ENCODE results near the gene GAP43.

The GAP43 gene, protein sequence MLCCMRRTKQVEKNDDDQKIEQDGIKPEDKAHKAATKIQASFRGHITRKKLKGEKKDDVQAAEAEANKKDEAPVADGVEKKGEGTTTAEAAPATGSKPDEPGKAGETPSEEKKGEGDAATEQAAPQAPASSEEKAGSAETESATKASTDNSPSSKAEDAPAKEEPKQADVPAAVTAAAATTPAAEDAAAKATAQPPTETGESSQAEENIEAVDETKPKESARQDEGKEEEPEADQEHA

DNA sequence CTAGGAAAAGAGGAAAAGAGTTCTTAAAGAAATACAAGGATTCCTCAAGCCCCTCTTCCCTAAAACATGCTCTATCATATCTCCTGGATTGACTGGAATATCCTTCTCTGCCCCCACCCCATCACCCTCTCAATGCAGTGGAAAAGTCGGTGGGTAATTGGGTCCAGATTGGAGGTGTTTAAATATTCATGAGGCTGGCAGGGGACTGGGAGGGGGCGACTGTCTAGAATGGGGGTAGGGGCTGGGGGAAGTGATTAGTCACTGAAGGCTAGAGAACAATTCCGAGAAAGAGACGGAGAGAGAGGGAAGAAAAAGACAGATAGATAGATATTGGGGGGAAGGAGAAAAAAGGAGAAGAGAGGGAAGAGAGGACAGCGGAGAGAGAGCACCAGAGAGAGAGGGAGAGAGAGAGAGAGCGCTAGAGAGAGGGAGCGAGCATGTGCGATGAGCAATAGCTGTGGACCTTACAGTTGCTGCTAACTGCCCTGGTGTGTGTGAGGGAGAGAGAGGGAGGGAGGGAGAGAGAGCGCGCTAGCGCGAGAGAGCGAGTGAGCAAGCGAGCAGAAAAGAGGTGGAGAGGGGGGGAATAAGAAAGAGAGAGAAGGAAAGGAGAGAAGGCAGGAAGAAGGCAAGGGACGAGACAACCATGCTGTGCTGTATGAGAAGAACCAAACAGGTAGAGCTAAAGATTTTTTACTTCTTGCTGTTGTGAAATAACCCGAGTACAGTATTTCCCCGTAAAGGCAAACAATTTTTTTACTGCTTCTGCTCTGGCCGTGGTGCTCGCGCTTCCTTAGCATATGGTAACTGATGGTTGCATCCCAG is at the start of gene GAP43:
GAP43 (plus strand) TSS at position 467 of the 825 bp plus-strand sequence; CDS start at position 647, 180 bp downstream.
- peak; percentile 15 for DNase-seq

DNA sequence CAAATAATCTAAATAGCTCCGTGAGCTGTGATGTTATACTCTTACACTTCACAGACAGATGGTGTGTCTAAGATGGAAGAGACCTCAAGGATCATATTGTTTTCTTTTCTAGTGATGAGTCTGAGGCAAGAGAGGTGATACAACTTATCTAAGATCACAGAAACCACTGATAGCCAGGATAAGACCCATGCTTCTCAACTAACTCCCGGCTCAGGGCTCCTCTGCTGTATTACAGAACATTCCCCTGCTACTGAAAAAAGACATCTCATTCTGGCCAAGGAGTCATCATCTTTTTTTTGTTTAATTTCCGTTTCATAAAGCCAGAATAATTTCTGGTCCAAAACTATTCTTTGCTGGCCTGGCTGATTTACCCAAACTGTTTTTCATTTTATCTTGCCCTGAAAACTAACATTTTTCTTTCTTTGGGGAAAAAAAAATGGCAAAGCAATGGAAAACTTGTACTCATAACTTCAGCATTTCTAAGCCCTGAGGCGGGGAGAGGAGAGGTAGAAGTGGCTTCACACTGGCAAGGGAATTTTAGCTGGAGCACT is 46.9 kb upstream of the GAP43 start:
- no peak for DNase-seq

DNA sequence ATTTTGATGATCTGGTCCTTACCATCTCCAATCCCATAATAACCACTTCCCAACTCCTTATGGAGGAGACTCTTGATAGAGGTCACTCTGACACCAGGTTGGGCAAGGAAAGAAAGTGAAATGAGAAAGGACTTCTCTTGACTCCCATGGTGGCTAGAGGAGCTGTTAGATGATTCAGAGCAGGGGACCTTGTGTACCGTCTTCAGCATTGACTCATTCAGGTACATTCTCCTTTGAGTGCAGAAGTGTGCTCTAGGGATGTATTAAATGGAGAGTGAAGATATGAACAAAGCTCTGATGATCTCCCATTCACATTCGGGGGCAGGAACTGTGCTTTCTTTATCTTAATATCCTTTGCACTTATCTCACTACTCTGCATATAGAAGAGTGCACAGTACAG is 46.3 kb upstream of the GAP43 start:
- no peak for DNase-seq

DNA sequence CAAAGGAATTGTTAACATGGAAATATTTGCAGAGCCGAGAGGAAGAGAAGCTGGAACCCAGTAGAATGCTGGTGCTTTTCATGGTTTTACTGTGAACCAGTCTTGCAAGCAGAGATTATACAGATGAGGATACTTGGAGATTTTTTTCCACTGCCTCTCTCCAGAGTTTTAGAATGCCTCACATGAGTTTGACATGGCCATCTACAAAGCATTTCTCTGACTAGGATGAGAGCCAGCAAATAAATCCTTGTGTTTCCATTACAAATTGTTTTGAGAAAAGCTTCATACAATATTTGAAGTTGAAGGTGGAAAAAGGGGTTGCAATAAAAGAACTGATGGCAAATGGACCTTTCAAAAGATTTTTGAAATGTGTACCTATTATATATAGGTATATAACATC is 45.0 kb upstream of the GAP43 start:
- no peak for DNase-seq

DNA sequence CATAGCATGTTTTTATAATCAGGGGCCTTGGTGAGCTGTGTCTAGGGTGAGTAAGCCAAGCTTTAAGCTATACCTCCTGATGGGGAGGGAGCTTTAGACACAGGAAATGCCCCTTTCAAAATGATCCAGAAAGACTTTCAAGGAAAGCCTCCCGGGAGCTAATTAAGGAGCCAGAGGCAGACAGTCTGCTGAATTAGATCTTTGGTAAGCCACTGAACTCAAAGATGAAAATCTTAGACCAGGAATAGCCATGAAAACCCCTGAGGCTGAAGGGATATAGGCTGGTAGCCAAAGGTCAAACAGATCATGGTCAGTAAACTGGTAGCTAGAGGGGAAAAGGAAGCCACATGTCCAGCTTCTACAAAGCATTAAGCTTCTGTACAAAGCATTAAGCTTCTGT is 42.7 kb upstream of the GAP43 start:
- no peak for DNase-seq

DNA sequence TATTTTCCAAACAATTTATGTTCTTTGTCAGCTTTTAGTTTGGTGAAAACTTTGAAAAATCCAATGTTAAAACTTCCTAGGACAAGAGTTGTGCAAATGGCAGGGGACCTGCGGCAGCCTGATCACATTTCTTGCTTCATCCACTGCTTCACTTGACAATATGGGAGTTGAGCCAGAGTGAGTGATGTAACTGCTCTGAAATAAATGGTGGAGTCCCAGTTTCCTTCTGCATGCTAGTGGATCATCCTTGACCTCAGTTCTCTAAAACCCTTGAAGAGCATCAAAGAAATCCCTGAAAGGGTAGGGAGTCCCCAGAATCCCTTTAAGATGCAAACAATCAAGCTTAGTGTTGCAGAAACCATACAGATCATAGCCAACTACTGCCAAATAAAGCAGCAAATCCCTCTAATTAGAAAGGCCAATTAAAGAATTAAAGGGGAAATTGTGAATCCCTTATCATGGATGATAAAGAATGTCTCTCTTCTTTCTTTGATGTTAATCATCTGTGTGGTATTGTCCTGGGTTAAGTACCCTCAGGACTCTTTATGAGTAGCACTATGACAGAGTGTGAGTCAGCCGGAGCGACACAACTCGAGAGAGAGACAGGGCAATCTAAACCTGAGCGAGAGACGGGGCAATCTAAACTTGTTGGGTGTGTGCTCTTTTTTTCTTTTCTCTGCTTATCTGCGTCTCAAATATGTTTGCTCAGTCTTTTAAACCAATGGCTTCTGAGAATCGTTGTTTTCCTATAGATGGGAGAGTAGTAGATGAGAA is 41.8 kb upstream of the GAP43 start:
- DNase-seq = peak; percentile 5

DNA sequence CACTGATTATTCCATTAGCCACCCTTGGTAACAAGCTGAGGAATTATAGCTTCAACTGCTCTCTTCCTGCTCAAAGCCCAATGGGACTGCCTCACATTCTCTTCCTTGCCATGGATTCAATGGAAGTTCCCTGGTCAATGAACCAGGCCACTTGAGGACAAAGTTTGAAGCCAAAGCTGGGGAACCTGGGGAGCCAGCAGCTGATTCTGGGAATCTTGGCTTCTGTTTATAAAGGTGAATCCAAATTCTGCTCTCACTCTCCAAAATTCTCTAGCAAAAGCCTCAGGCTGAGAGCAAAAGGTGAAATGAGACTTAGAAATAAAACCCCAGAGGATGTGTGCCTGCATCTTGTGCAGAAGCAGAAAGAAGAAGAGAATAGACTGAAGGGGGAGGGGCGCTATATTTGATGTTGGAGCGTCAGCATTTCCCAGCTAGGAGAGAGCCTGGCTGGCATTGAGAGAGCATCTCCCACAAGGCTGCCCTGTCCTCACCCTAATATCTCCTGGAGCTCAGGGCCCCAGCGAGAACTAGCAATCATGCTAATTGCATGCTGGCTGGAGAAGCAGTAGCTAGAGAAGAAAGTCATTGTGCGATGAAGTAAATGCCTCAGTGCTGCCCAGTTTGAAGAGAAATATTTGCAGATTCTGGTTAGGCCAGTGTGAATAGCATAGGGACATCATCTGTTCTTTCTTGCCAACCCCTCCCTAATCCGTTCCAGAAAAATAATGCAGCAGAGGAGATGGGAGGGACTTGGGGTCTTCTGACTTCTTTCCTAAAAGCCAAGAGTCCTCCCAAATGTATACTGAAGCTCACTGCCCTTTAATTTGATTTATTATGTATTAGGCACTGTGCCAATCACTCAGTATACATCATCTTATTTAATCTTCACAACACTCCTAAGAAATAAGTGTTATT is 34.9 kb upstream of the GAP43 start:
- no peak for DNase-seq

DNA sequence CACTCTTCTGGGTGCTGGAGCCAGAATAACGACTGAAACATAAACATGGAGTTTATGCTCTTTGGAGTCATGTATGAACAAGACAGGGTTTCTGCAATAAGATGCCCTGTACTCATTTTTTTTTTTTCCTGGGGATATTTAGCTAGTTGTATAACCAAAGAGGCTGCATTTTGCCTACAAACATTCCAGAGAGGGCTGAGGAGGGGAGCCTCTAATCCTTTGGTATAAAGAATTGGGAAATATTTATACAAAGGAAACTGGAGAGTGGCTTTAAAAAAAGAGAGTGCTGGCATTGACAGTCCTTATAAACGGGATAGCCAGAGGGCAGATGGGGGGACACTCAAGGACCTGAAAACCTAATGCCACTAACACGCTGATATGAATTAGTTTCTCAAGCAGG is 32.4 kb upstream of the GAP43 start:
- no peak for DNase-seq

DNA sequence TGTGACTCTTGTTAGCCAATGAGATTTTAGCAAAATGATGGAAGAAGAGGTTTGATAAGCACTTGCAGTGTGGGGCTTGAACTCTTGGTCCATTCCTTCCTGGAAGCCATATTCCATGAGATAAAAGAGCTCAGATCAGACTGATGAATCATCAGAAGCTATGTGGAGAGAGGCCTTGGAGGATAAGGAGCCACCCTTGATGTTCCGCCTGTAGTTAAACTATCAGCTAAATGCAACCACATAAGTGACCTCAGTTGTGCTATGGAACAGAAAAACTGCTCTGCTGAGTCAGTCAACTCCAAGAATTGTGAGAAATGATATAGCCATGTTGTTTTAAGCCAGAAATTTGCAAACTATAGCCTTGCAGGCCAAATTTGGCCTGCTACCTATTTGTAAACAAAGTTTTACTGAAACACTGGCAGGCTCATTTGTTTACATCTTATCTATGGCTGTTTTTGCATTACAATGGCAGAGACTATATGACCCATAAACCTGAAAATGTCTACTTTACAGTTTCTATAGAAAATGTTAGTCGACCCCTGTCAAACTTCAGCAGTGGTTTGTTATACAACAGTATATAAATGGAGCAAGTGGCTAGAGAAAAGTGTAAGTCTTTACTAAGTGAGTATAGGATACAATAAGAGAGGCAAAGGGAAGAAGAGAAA is 27.6 kb upstream of the GAP43 start:
- no peak for DNase-seq

DNA sequence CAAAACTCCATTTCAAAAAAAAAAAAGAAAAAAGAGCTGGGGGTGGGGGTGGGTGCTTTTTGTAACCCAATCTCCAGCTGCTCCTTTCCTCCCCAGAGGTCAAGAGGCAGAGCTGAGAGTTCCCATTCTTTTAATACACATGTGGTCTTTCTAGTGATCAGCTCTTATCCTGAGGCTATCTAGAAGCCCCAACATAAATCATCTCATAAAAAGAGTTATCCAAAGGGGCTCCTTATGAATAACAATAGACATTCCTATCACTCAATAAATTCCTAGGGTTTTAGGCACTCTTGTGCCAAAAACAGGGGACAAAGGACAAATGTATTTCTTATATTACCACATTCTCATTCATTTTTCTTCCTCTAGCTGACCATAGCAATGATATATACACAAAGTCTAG is 25.1 kb upstream of the GAP43 start:
- no peak for DNase-seq

DNA sequence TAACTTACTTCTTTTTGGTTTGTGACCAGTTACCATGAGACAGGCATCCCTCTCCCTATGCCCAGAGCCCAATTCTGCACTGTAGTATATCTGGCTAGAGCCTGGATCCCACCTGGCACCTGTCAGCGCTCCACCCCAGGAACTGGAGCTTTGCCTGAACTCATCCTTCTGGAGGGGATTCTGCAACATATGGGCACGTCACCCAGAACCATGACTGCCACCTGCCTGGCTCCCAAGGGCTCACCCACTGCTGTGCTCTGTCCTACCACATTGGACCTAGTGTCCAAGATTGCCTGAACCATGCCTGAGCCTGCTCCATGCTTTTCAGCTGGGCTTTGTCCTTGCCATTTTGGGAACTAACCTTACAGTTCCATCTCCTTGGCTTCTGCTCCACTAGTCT is 21.1 kb upstream of the GAP43 start:
- DNase-seq = no peak

DNA sequence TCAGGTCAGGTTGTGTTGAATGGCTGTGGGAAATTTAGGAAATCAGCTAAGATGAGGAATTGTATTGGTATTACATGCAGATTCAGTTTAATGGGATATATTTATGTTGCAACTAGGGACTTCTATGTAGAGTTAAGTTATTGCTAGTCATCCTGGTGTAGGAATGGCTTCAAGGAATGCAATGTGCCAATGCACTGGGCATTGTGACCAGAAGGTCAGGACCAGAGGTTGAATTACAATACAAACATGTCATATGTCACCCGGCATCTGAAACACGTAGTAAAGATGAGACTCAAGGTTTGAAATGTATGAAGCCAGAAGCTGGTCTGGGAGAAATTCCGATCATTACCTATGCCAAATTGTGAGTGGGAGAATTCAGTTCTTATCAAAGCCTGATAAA is 11.7 kb upstream of the GAP43 start:
- no peak for DNase-seq

DNA sequence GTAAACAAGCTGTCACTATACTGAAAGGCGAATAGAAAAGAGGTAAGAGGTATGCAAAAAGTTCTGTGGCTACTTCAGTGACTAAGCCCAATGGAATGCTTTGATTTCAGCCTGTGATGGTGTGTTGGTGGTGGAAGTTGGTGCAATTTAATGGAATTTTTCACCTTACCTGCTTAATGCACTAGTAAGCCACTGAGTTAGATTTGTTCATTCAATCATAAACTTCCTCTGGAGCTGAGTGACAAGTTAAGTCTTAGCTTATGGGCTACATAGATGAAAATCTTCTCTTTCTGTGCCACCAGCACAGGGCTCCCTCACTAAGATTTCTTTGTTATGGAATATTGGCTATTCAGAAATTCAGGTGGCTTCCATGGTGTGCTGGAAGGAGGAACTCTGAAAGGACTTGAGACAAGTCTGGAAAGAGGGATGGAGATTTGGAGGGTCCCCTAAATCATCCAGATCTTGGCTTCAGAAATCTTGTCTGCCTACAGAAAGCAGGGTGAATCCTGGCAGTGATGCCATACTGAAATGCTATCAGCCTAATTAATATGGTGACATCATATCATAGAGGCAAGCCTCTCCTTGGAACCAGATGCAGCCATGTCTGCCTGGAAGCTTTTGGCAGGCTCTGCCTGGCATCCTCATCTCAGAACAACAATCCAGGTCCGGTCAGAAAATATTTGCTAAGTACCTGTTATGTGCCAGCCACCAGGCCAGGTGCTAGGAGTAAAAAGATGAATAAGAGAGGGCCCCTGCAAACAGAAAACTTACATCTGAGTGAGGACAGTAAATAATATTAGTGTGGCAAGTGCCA is 8.1 kb upstream of the GAP43 start:
- DNase-seq = no peak

DNA sequence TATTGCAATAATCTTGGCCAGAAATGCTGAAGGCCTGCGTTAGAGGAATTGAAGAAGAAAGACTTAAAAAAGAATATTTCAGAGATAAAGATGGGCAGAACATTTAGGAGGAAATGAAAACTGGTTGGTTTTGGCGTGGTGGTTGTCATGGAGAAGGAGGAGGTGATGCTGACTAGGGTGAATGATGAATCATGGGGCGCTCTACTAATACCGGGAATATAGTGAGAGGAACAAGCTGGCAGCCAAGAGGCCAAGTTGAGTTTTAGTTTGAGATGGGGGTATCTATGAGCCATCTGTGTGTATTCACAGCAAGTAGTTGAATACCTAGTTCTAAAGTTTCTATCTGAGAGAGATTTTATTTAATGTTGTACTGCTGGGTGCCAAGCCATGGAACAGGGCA is 6.8 kb upstream of the GAP43 start:
- DNase-seq = peak; percentile 76

DNA sequence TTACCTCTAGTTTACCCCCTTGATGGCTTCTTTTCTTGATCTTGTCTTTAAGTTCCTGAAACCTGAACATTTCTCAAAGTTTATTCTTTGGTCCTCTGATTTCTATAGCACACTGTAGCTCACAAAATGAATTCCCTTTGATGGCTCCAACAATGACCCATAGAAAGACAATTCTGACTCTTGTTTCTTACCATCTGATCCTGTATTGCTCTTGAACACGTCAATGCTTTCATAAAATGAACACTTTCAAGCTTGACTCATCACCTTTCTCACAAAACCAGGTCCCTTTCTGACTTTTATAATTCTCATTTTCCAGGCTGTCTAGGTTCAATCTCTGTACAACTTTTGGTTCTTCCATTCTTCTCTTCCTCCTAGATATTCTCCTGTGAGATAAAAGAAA is 5.7 kb upstream of the GAP43 start:
- DNase-seq = peak; percentile 44

DNA sequence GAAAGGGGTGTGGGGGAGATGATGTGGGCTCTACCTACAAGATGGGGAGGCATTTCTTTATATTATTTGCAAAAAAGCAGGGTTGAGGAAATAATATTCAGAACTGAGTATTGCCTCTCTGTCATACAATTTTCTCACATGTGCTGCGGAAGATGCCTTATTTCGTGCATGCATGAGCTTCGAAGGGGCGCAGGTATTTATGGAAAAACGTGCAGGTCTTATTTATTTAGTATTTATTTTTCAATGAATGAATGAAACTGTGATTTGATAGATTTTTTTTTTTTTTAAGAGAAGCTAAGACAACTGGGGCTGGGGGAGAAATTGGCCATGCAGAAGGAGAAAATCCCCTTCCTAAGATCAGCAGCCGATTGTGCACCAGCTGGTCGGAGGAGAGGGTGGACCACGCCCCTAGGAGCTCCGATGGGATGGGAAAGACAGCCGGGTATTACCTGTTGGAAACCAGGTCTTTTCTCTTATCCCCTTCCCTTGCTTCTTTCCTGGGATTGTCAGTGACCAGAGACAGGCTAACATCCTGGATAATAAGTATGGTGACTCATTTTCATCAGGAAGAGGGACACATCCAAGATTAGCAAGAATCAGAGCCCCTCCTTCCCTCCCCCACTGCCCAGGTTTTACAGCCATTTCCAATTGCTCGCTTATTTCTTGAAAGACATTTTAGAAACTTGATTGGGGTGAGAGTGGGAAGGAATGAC is 875 bp downstream of the GAP43 start:
- no peak for DNase-seq

DNA sequence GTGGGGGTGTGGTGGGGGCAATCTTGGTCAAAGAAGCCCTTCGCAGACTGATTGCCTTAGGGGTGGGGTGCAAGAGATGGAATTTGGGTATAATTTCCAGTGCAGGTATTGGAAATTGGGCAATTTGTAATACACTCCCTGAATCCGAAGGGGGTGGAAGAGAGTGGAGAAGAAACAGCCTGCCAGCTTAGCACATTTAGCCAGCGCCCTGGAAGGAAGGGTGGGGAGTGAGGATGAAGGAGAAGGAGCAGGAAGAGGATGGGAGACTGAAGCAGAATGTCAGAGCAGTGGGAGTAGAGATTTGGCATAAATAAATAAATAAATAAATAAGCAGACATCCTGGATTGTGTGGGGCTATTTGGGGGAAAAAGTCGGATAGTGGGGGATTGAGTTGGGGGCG is 1.6 kb downstream of the GAP43 start:
- DNase-seq = no peak

DNA sequence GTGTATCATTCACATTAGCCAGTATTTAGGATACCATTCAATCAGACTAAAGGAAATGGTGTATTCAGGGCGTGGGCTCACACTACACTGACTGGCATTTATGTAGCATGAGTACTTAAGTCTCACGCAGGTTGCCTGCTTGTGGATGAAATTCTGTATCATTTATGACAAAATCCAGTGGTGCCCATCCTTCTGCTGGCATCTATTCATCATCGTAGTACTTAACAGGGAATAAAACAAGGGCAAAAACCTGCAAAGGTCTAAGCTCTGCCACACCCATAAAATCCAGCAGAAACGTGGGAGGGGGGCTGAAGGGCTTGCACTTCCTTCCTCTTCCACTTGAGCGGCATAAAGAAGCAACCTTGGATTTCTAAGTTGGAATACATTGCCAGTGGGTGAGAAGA is 2.7 kb downstream of the GAP43 start:
- no peak for DNase-seq

DNA sequence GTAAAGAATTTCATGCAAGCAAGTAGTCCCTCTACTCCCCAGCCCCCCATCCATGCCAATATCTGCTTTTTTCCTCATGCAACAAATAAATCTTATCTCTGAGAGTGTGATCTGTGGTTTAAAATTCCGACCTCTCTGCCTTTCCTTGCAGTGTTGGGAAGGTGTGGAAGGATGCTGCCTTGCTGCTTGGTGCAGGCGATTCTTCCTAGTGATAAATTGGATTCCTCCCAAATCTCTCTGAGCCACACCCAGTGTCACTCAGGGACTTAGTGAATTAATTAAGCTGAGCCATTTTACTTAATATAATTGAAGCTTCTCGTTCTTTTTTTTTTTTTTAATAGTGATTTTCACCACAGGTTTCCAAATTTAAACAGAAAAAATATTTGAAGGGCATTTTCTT is 3.4 kb downstream of the GAP43 start:
- DNase-seq = no peak

All from activated CD4-positive, alpha-beta T cell treated with anti-CD3 and anti-CD28 coated beads, Interleukin-2, Interleukin-6, amounts not matched to agents 100 ng/mL and 50 ng/mL, durations not matched to agents 16 hours and 8 hours (primary cell).